ENCODE measurements around the gene PDXK.

PDXK gene

GRCh38 chr21:43767498-43767983, 48.6 kb downstream of the PDXK start:
- FAIRE-seq: no peak
- DNase-seq (ENCODE audit: insufficient read length, low spot score): no peak
- no peak for TF ChIP-seq CTCF (IDR thresholded peaks at IDR 0.05; ENCODE audit: insufficient read depth, missing control alignments)

- DNase-seq (ENCODE audit: insufficient read length, low spot score) (no peak), FAIRE-seq (no peak)
- TF ChIP-seq CTCF (IDR thresholded peaks at IDR 0.05; ENCODE audit: insufficient read depth, missing control alignments): no peak
Observed at GRCh38 chr21:43767984-43768867, 49.3 kb downstream of the PDXK start.

GRCh38 chr21:43768868-43769167, 49.9 kb downstream of the PDXK start:
- no peak for DNase-seq (ENCODE audit: insufficient read length, low spot score)
- FAIRE-seq: no peak
- TF ChIP-seq CTCF (IDR thresholded peaks at IDR 0.05; ENCODE audit: insufficient read depth, missing control alignments): no peak

GRCh38 chr21:43769325-43769958, 50.5 kb downstream of the PDXK start:
- no peak for TF ChIP-seq CTCF (IDR thresholded peaks at IDR 0.05; ENCODE audit: insufficient read depth, missing control alignments)
- DNase-seq (ENCODE audit: insufficient read length, low spot score): no peak
- FAIRE-seq: no peak

GRCh38 chr21:43770066-43770655, 51.2 kb downstream of the PDXK start:
- no peak for TF ChIP-seq CTCF (IDR thresholded peaks at IDR 0.05; ENCODE audit: insufficient read depth, missing control alignments)
- FAIRE-seq (no peak), DNase-seq (ENCODE audit: insufficient read length, low spot score) (no peak)

GRCh38 chr21:43771199-43771675, 52.3 kb downstream of the PDXK start:
- no peak for DNase-seq (ENCODE audit: insufficient read length, low spot score)
- TF ChIP-seq CTCF (IDR thresholded peaks at IDR 0.05; ENCODE audit: insufficient read depth, missing control alignments): no peak
- no peak for FAIRE-seq
